Cardiac fibroblast (primary cell): ENCODE data around the gene ZFP36L1.

Source experiments
- DNase-seq, 2 donors: peaks; one replicate each; pipeline versions ENCODE4 v3.0.0 to v3.0.0-alpha.2; 2010; ENCODE audit warnings: low read depth in 2 of 2
- H3K4me3 ChIP-seq, 2 donors: replicated peaks in 1 of 2; 1 replicate in 1 of 2; 2 replicates in 1 of 2; pipeline ENCODE4 v1.5.1; 2011; ENCODE audit warnings: low read depth in 2 of 2, low read length in 2 of 2, mild to moderate bottlenecking in 2 of 2, moderate library complexity in 1 of 2
- CTCF ChIP-seq: IDR thresholded peaks from one replicate; pipeline ENCODE4 v1.5.1; 2011; ENCODE audit warnings: low read depth, mild to moderate bottlenecking, low read length, inconsistent platforms

ZFP36L1 gene

GRCh38 chr14:68738559-68738958 lies 54.3 kb downstream of the ZFP36L1 start:
- DNase-seq, result no peak
- TF ChIP-seq CTCF, result no peak
- no peak overlapping the region for H3K4me3 ChIP-seq
